ENCODE results near the gene A3GALT2.

A3GALT2 gene

DNA sequence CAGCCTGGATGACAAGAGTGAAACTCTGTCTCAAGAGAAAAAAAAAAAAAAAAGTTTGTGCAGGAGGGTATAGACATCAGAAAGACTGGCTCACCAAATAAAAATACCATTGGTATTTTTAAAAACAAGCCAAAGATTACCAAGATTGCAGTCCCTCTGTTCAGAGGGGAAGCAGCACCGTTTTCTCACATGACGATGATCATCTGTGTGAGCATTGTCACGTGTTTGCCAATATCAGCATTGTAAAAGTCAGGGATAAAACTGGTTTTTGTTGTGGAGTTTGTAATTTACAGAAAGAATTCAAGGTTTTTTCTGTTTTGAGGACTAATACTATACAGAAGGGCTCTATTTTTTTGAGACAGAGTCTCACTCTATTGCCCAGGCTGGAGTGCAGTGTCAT, 38.1 kb downstream of the A3GALT2 start:
- no peak overlapping the region for H3K4me3 ChIP-seq (ENCODE audit: low read length in 2 of 2)
- H3K36me3 ChIP-seq (ENCODE audit: control insufficient read depth in 2 of 2, insufficient read depth in 2 of 2, low read length in 2 of 2), result peaks cover 15 to 28% of the 10 kb centered on the region in 2 donors
- no peak overlapping the region for H3K27ac ChIP-seq (ENCODE audit: low read depth in 2 of 2, low read length in 2 of 2)
- no peak overlapping the region for H3K9ac ChIP-seq (ENCODE audit: low read depth in 1 of 2, low read length in 2 of 2)
- H3K27me3 ChIP-seq (ENCODE audit: control insufficient read depth in 2 of 2, insufficient read depth in 2 of 2, low read length in 2 of 2), result no peaks in the 10 kb centered on the region
- H3K9me3 ChIP-seq (ENCODE audit: control insufficient read depth in 2 of 2, low read length in 2 of 2), result no peaks in the 10 kb centered on the region
- no peaks in the 10 kb centered on the region for H3K4me1 ChIP-seq (ENCODE audit: control insufficient read depth in 2 of 2, insufficient read depth in 2 of 2, low read length in 2 of 2)

DNA sequence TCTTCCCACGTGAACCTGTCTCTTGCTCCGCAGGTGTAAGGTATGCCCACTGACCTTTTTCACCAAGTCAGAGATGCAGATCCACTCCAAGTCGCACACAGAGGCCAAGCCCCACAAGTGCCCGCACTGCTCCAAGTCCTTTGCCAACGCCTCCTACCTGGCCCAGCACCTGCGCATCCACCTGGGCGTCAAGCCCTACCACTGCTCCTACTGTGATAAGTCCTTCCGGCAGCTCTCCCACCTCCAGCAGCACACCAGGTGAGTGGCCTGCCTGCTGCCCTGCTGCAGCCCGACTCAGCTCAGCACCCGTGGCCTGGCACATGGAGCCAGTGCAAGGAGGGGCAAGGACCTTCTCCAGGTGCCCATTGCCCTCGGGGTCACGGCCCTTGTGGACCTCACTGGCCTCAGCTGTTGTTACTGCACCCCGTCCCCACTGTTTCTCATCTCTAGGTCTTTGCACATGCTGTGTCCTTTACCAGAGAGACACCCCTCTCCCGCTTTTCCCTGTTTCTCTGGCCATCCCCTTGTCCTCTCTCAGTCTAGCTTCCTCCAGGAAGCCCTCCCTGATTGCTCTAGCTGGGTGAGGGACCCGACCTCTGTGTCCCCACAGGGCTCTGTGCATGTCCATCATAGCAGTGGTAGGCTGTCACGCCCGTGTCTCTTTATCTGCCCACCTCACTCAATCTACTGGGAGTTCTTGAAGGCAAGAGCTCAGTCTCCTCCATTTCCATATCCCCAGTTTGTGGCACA, 39.2 kb downstream of the A3GALT2 start:
- no peaks in the 10 kb centered on the region for H3K27me3 ChIP-seq (ENCODE audit: control insufficient read depth in 2 of 2, insufficient read depth in 2 of 2, low read length in 2 of 2)
- no peaks in the 10 kb centered on the region for H3K4me1 ChIP-seq (ENCODE audit: control insufficient read depth in 2 of 2, insufficient read depth in 2 of 2, low read length in 2 of 2)
- no peak overlapping the region for H3K4me3 ChIP-seq (ENCODE audit: low read length in 2 of 2)
- no peak overlapping the region for H3K27ac ChIP-seq (ENCODE audit: low read depth in 2 of 2, low read length in 2 of 2)
- H3K9ac ChIP-seq (ENCODE audit: low read depth in 1 of 2, low read length in 2 of 2), result no peak overlapping the region
- peaks cover 17 to 36% of the 10 kb centered on the region in 2 donors for H3K36me3 ChIP-seq (ENCODE audit: control insufficient read depth in 2 of 2, insufficient read depth in 2 of 2, low read length in 2 of 2)
- no peaks in the 10 kb centered on the region for H3K9me3 ChIP-seq (ENCODE audit: control insufficient read depth in 2 of 2, low read length in 2 of 2)

DNA sequence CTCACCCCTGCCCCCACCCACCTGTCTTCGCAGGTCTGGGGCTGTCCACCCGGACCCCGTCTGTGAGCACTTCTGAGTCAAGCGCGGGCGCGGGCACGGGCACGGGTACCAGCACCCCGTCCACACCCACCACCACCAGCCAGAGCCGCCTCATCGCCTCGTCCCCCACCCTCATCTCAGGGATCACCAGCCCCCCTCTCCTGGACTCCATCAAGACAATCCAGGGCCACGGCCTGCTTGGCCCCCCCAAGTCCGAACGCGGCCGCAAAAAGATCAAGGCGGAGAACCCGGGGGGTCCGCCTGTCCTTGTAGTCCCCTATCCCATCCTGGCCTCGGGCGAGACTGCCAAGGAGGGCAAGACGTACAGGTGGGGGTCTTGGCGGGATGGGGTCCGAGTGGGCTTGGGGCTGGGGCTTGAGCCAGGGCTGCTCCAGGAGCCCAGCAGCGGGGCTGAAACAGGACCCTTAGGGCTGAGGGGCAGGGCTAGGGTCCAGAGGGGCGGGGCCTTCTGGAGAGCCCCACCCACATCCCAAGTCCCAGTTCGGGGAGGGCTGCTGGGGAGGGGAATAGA, 40.7 kb downstream of the A3GALT2 start:
- H3K9ac ChIP-seq (ENCODE audit: low read depth in 1 of 2, low read length in 2 of 2), result no peak overlapping the region
- no peaks in the 10 kb centered on the region for H3K9me3 ChIP-seq (ENCODE audit: control insufficient read depth in 2 of 2, low read length in 2 of 2)
- H3K4me3 ChIP-seq (ENCODE audit: low read length in 2 of 2), result no peak overlapping the region
- H3K27ac ChIP-seq (ENCODE audit: low read depth in 2 of 2, low read length in 2 of 2), result no peak overlapping the region
- no peaks in the 10 kb centered on the region for H3K27me3 ChIP-seq (ENCODE audit: control insufficient read depth in 2 of 2, insufficient read depth in 2 of 2, low read length in 2 of 2)
- H3K36me3 ChIP-seq (ENCODE audit: control insufficient read depth in 2 of 2, insufficient read depth in 2 of 2, low read length in 2 of 2), result peaks cover 18 to 36% of the 10 kb centered on the region in 2 donors
- H3K4me1 ChIP-seq (ENCODE audit: control insufficient read depth in 2 of 2, insufficient read depth in 2 of 2, low read length in 2 of 2), result no peaks in the 10 kb centered on the region

DNA sequence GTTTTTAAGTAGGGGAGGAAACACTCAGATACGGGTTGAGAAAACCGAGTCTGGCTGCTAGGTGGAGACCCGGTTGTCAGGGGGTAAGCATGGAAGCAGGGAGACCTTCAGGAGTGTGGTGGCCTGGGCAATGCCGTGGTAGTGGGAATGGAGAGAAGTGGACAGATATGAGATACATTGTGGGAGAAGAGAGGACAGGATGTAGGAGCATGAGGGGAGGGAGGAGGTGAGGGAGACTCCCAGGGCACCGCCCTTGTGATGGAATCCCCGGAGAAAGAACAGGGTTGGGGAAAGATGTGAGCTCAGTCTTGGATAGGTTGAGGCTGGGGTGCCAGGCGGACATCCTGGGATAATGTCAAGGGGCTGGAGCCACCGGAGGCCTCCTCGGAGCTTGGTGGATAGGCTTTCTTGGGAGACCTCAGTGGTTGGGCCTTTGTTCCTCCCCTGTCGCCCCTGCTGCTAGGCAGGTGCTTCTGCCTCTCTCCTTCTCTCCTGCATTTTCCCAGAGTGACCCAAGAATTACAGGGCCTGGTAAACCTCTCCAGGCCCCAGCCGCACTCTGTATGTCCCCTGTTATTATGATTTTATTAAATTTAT, 43.3 kb downstream of the A3GALT2 start:
- Histone ChIP-seq H3K9me3 (ENCODE audit: control insufficient read depth in 2 of 2, low read length in 2 of 2) (no peaks in the 10 kb centered on the region), H3K4me3 (ENCODE audit: low read length in 2 of 2) (no peak overlapping the region), H3K9ac (ENCODE audit: low read depth in 1 of 2, low read length in 2 of 2) (no peak overlapping the region), H3K36me3 (ENCODE audit: control insufficient read depth in 2 of 2, insufficient read depth in 2 of 2, low read length in 2 of 2) (peaks cover 18 to 27% of the 10 kb centered on the region in 2 donors), H3K27ac (ENCODE audit: low read depth in 2 of 2, low read length in 2 of 2) (no peak overlapping the region), H3K27me3 (ENCODE audit: control insufficient read depth in 2 of 2, insufficient read depth in 2 of 2, low read length in 2 of 2) (no peaks in the 10 kb centered on the region), H3K4me1 (ENCODE audit: control insufficient read depth in 2 of 2, insufficient read depth in 2 of 2, low read length in 2 of 2) (no peaks in the 10 kb centered on the region)

DNA sequence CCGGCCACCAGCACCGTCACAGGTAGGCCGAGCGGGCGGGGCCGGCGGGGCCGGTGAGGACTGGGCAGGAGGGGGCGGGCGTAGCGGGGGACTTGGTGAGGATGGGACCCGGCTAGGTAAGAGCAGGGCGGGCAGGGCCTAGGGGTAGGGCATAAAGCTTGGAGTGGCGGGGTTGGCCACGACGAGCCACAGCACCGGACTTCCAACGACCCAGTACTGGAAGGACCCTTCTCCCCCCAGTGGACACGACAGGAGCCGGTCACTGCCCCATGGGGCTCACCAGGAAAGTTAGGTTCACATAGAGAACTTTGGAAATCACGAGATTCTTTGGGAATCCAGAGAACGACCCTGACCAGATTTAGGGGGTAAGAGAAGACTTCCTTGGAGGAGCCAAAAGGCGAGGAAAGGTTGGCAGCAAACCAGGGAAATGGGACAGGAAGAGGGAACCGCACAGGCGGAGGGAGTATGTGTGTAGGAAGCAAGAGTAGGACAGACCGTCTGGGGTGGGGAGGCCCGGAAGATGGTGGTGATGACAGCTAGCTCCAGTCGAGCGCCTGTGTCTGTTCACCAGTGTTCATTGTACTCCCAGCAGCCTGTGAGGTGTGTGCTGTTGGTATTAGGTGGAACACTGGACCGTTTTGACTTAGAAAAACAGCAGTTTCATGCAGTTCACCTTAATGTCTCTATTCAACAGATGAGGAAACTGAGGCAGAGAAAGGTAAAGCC, 44.2 kb downstream of the A3GALT2 start:
- peaks cover 15 to 21% of the 10 kb centered on the region in 2 donors for H3K36me3 ChIP-seq (ENCODE audit: control insufficient read depth in 2 of 2, insufficient read depth in 2 of 2, low read length in 2 of 2)
- H3K4me1 ChIP-seq (ENCODE audit: control insufficient read depth in 2 of 2, insufficient read depth in 2 of 2, low read length in 2 of 2), result no peaks in the 10 kb centered on the region
- H3K9ac ChIP-seq (ENCODE audit: low read depth in 1 of 2, low read length in 2 of 2), result no peak overlapping the region
- H3K27ac ChIP-seq (ENCODE audit: low read depth in 2 of 2, low read length in 2 of 2), result no peak overlapping the region
- H3K4me3 ChIP-seq (ENCODE audit: low read length in 2 of 2), result no peak overlapping the region
- H3K9me3 ChIP-seq (ENCODE audit: control insufficient read depth in 2 of 2, low read length in 2 of 2), result no peaks in the 10 kb centered on the region
- no peaks in the 10 kb centered on the region for H3K27me3 ChIP-seq (ENCODE audit: control insufficient read depth in 2 of 2, insufficient read depth in 2 of 2, low read length in 2 of 2)

DNA sequence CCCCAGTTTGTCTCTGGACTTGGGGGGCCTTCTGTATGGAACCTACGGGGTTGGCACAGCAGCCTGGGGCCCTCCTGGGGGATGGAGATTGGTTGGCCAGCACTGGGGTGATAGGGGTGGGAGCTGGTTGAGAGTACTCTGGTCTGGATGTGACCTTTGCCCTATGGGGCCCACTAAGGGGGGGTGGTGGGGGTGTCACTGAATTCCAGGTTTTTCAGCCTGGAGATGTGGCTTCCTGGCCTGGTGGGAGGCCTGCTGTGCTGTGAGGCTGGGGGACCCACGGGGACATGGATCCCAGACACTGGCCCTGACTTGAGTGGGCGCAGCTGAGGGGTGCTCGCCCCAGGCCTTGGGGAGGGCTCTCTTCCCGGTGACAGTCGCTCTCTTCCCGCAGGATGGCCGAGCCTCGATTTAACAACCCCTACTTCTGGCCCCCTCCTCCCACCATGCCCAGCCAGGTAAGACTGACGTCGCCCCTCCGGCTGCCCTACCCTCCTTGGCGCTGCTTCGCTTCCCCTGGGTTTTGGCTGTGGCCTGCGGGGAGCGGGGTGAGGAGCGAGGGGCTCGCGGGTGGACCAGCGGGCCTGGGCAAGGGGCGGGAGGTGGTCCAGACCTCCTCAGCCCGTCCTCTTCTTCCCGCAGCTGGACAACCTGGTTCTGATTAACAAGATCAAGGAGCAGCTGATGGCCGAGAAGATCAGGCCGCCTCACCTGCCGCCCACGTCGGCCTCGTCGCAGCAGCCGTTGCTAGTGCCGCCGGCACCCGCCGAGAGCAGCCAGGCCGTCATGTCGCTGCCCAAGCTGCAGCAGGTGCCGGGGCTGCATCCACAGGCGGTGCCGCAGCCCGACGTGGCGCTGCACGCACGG, 45.0 kb downstream of the A3GALT2 start:
- Histone ChIP-seq H3K4me1 (ENCODE audit: control insufficient read depth in 2 of 2, insufficient read depth in 2 of 2, low read length in 2 of 2) (no peaks in the 10 kb centered on the region), H3K4me3 (ENCODE audit: low read length in 2 of 2) (no peak overlapping the region), H3K27me3 (ENCODE audit: control insufficient read depth in 2 of 2, insufficient read depth in 2 of 2, low read length in 2 of 2) (no peaks in the 10 kb centered on the region), H3K36me3 (ENCODE audit: control insufficient read depth in 2 of 2, insufficient read depth in 2 of 2, low read length in 2 of 2) (peaks cover 7 to 19% of the 10 kb centered on the region in 2 donors), H3K27ac (ENCODE audit: low read depth in 2 of 2, low read length in 2 of 2) (no peak overlapping the region), H3K9me3 (ENCODE audit: control insufficient read depth in 2 of 2, low read length in 2 of 2) (no peaks in the 10 kb centered on the region), H3K9ac (ENCODE audit: low read depth in 1 of 2, low read length in 2 of 2) (no peak overlapping the region)

DNA sequence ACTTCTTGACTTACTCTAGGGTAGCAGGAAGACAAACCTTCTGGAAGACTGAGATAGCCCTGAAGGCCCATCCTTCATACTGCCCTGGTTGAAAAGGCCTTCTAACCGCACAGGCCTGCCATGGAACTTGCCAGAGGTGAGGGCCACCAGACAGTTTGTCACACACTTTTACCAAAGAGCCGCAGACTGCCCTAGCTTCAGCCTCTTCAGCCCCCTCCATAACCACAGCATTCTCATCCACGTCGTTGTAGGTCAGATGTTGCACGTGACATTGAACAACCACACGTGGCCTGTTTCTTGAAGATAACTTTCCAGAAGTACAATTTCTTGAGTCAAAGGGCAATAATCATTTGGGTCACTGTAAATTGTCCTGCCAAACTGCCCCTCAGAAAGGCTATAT, 45.7 kb downstream of the A3GALT2 start:
- H3K27ac ChIP-seq (ENCODE audit: low read depth in 2 of 2, low read length in 2 of 2), result no peak overlapping the region
- peaks cover 6 to 20% of the 10 kb centered on the region in 2 donors for H3K36me3 ChIP-seq (ENCODE audit: control insufficient read depth in 2 of 2, insufficient read depth in 2 of 2, low read length in 2 of 2)
- H3K4me3 ChIP-seq (ENCODE audit: low read length in 2 of 2), result no peak overlapping the region
- H3K4me1 ChIP-seq (ENCODE audit: control insufficient read depth in 2 of 2, insufficient read depth in 2 of 2, low read length in 2 of 2), result no peaks in the 10 kb centered on the region
- H3K9ac ChIP-seq (ENCODE audit: low read depth in 1 of 2, low read length in 2 of 2), result no peak overlapping the region
- H3K9me3 ChIP-seq (ENCODE audit: control insufficient read depth in 2 of 2, low read length in 2 of 2), result no peaks in the 10 kb centered on the region
- H3K27me3 ChIP-seq (ENCODE audit: control insufficient read depth in 2 of 2, insufficient read depth in 2 of 2, low read length in 2 of 2), result no peaks in the 10 kb centered on the region

DNA sequence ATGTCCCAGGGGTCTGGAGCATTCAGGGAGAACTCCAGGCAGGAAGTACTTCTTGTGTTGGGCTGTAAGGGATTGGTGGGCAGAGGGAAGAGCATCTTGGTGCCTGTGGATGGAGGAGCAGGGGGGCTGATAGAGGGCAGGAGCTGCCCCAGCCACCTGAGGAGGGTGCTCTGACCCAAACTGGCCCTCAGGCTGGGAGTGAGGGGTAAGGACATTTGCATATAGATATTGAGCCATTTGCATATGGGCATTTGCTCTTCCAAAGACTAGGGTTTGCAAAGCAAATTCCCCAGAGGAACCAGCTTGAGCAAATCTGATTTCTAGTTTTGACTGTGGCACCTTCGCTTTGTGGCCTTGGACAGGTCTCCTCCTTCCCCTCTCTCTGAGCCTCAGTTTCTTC, 46.5 kb downstream of the A3GALT2 start:
- H3K9ac ChIP-seq (ENCODE audit: low read depth in 1 of 2, low read length in 2 of 2), result no peak overlapping the region
- H3K9me3 ChIP-seq (ENCODE audit: control insufficient read depth in 2 of 2, low read length in 2 of 2), result no peaks in the 10 kb centered on the region
- H3K27me3 ChIP-seq (ENCODE audit: control insufficient read depth in 2 of 2, insufficient read depth in 2 of 2, low read length in 2 of 2), result no peaks in the 10 kb centered on the region
- no peak overlapping the region for H3K4me3 ChIP-seq (ENCODE audit: low read length in 2 of 2)
- peaks cover 3 to 20% of the 10 kb centered on the region in 2 donors for H3K36me3 ChIP-seq (ENCODE audit: control insufficient read depth in 2 of 2, insufficient read depth in 2 of 2, low read length in 2 of 2)
- H3K27ac ChIP-seq (ENCODE audit: low read depth in 2 of 2, low read length in 2 of 2), result no peak overlapping the region
- no peaks in the 10 kb centered on the region for H3K4me1 ChIP-seq (ENCODE audit: control insufficient read depth in 2 of 2, insufficient read depth in 2 of 2, low read length in 2 of 2)

DNA sequence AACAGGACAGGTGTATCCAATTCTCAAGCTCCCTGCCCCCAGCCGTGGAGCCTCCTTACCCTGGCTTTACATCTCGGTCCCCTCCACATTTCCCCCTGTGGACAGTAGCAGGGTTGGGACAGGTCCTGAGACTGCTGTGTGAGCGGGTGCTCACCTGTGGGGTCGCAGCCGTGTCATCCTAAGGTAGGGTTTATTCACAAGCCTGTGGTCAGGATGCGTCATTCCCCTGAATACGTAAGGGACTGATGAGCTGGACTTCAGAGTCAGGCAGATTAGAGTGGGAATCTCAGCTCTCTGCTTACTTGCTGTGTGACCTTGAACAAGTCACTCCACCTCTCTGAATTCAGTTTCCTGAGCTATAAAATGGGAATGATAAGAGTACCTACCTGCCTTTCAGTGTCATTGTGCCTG, 46.9 kb downstream of the A3GALT2 start:
- Histone ChIP-seq H3K9me3 (ENCODE audit: control insufficient read depth in 2 of 2, low read length in 2 of 2) (no peaks in the 10 kb centered on the region), H3K27me3 (ENCODE audit: control insufficient read depth in 2 of 2, insufficient read depth in 2 of 2, low read length in 2 of 2) (no peaks in the 10 kb centered on the region), H3K4me1 (ENCODE audit: control insufficient read depth in 2 of 2, insufficient read depth in 2 of 2, low read length in 2 of 2) (no peaks in the 10 kb centered on the region), H3K4me3 (ENCODE audit: low read length in 2 of 2) (no peak overlapping the region), H3K36me3 (ENCODE audit: control insufficient read depth in 2 of 2, insufficient read depth in 2 of 2, low read length in 2 of 2) (peaks cover 3 to 20% of the 10 kb centered on the region in 2 donors), H3K9ac (ENCODE audit: low read depth in 1 of 2, low read length in 2 of 2) (no peak overlapping the region), H3K27ac (ENCODE audit: low read depth in 2 of 2, low read length in 2 of 2) (no peak overlapping the region)
